ENCODE data around the gene TRIM26. TPM values are rescaled to one million over a fixed set of nuclear protein-coding genes. Genes with fewer than 3 reads are reported as not detected.
A peak's percentile ranks its signal among the peaks of the same experiment; 100 is the strongest.
"Not testable (repeated sequence)": the region's sequence is repeated elsewhere in the genome, so short reads cannot be mapped to it uniquely, and the experiment has no call there.

TRIM26 gene
- polyA plus RNA-seq, 4 donors = 47.7 to 57.6 (median 52.8) TPM

- no peaks in the 10 kb centered on the region for H3K9me3 ChIP-seq (ENCODE audit: control insufficient read depth in 2 of 2, insufficient read depth in 1 of 2, low read depth in 1 of 2, low read length in 1 of 2)
- H3K27me3 ChIP-seq (ENCODE audit: control insufficient read depth in 3 of 3, insufficient read depth in 3 of 3, low read length in 3 of 3) = peaks cover 0 to 8% (median 0%) of the 10 kb centered on the region in 3 donors
- peaks cover 1 to 22% (median 4%) of the 10 kb centered on the region in 3 donors for H3K4me1 ChIP-seq (ENCODE audit: control insufficient read depth in 3 of 3, insufficient read depth in 2 of 3, low read depth in 1 of 3, low read length in 2 of 3)
- no peak overlapping the region for H3K4me3 ChIP-seq (ENCODE audit: low read depth in 1 of 3, low read length in 3 of 3)
- H3K36me3 ChIP-seq (ENCODE audit: control insufficient read depth in 3 of 3, insufficient read depth in 2 of 3, low read depth in 1 of 3, low read length in 3 of 3) = peaks cover 0 to 9% (median under 1%) of the 10 kb centered on the region in 3 donors
- FAIRE-seq = no peak
- WGBS, 3 donors = 65 to 76% (median 68%) methylated on average over 3 of the region's 3 CpGs
- no peak overlapping the region for H3K27ac ChIP-seq (ENCODE audit: low read depth in 1 of 3, low read length in 2 of 3)
- DNase-seq = no peak
Observed at GRCh38 chr6:30142665-30143064, 70.5 kb downstream of the TRIM26 start.

- H3K27ac ChIP-seq (ENCODE audit: low read depth in 1 of 3, low read length in 2 of 3); H3K27me3 ChIP-seq (ENCODE audit: control insufficient read depth in 3 of 3, insufficient read depth in 3 of 3, low read length in 3 of 3); H3K4me3 ChIP-seq (ENCODE audit: low read depth in 1 of 3, low read length in 3 of 3); H3K9me3 ChIP-seq (ENCODE audit: control insufficient read depth in 2 of 2, insufficient read depth in 1 of 2, low read depth in 1 of 2, low read length in 1 of 2); H3K36me3 ChIP-seq (ENCODE audit: control insufficient read depth in 3 of 3, insufficient read depth in 2 of 3, low read depth in 1 of 3, low read length in 3 of 3); FAIRE-seq; DNase-seq: not testable (repeated sequence)
- 84 to 91% (median 90%) methylated on average over 8 of the region's 8 CpGs for WGBS, 3 donors
- H3K4me1 ChIP-seq (ENCODE audit: control insufficient read depth in 3 of 3, insufficient read depth in 2 of 3, low read depth in 1 of 3, low read length in 2 of 3) = peaks cover 1 to 37% (median 5%) of the 10 kb centered on the region in 3 donors
Observed at GRCh38 chr6:30140240-30140639, 73.0 kb downstream of the TRIM26 start.

GRCh38 chr6:30136570-30137286 lies 76.5 kb downstream of the TRIM26 start:
- H3K9me3 ChIP-seq (ENCODE audit: control insufficient read depth in 2 of 2, insufficient read depth in 1 of 2, low read depth in 1 of 2, low read length in 1 of 2) = peaks cover 0 to 2% of the 10 kb centered on the region in 2 donors
- peak overlapping the region in 2 of 3 donors; percentile 17 to 44 for H3K4me3 ChIP-seq (ENCODE audit: low read depth in 1 of 3, low read length in 3 of 3)
- H3K36me3 ChIP-seq (ENCODE audit: control insufficient read depth in 3 of 3, insufficient read depth in 2 of 3, low read depth in 1 of 3, low read length in 3 of 3) = no peaks in the 10 kb centered on the region
- WGBS, 3 donors = 71 to 78% (median 72%) methylated on average over 11 of the region's 11 CpGs
- peak overlapping the region in 2 of 3 donors; percentile 75 to 77 for H3K27ac ChIP-seq (ENCODE audit: low read depth in 1 of 3, low read length in 2 of 3)
- DNase-seq (no peak), FAIRE-seq (no peak)
- peaks cover 0 to 39% (median 3%) of the 10 kb centered on the region in 3 donors for H3K4me1 ChIP-seq (ENCODE audit: control insufficient read depth in 3 of 3, insufficient read depth in 2 of 3, low read depth in 1 of 3, low read length in 2 of 3)
- H3K27me3 ChIP-seq (ENCODE audit: control insufficient read depth in 3 of 3, insufficient read depth in 3 of 3, low read length in 3 of 3) = peaks cover 0 to 7% (median 0%) of the 10 kb centered on the region in 3 donors

- Histone ChIP-seq H3K36me3 (ENCODE audit: control insufficient read depth in 3 of 3, insufficient read depth in 2 of 3, low read depth in 1 of 3, low read length in 3 of 3) (no peaks in the 10 kb centered on the region), H3K4me1 (ENCODE audit: control insufficient read depth in 3 of 3, insufficient read depth in 2 of 3, low read depth in 1 of 3, low read length in 2 of 3) (peaks cover 0 to 47% (median 3%) of the 10 kb centered on the region in 3 donors), H3K9me3 (ENCODE audit: control insufficient read depth in 2 of 2, insufficient read depth in 1 of 2, low read depth in 1 of 2, low read length in 1 of 2) (peaks cover 0 to 2% of the 10 kb centered on the region in 2 donors), H3K27me3 (ENCODE audit: control insufficient read depth in 3 of 3, insufficient read depth in 3 of 3, low read length in 3 of 3) (peaks cover 0 to 3% (median 0%) of the 10 kb centered on the region in 3 donors), H3K4me3 (ENCODE audit: low read depth in 1 of 3, low read length in 3 of 3) (peak within 1 kb of the TSS in 2 of 3 donors; percentile 17 to 44), H3K27ac (ENCODE audit: low read depth in 1 of 3, low read length in 2 of 3) (peak within 1 kb of the TSS; percentile 75 to 77 (median 75))
- FAIRE-seq (no peak), DNase-seq (peak; percentile 91 to 95)
- WGBS, 3 donors = 20 to 56% (median 25%) methylated on average over 4 of the region's 4 CpGs
Observed at GRCh38 chr6:30135757-30136156, 77.4 kb downstream of the TRIM26 start, which contains the start of gene TRIM40. Gene TRIM40, plus strand, starts transcription at chr6:30136140. Its CDS starts 897 bp downstream, at chr6:30137037.

- H3K4me3 ChIP-seq (ENCODE audit: low read depth in 1 of 3, low read length in 3 of 3) = no peak overlapping the region
- 67 to 83% (median 77%) methylated on average over 2 of the region's 2 CpGs for WGBS, 3 donors
- H3K27me3 ChIP-seq (ENCODE audit: control insufficient read depth in 3 of 3, insufficient read depth in 3 of 3, low read length in 3 of 3) = peaks cover 0 to 3% (median 0%) of the 10 kb centered on the region in 3 donors
- DNase-seq (no peak), FAIRE-seq (no peak)
- H3K4me1 ChIP-seq (ENCODE audit: control insufficient read depth in 3 of 3, insufficient read depth in 2 of 3, low read depth in 1 of 3, low read length in 2 of 3) = peaks cover 0 to 53% (median 6%) of the 10 kb centered on the region in 3 donors
- peaks cover 0 to 2% of the 10 kb centered on the region in 2 donors for H3K9me3 ChIP-seq (ENCODE audit: control insufficient read depth in 2 of 2, insufficient read depth in 1 of 2, low read depth in 1 of 2, low read length in 1 of 2)
- H3K27ac ChIP-seq (ENCODE audit: low read depth in 1 of 3, low read length in 2 of 3) = peak overlapping the region in 1 of 3 donors; percentile 77
- H3K36me3 ChIP-seq (ENCODE audit: control insufficient read depth in 3 of 3, insufficient read depth in 2 of 3, low read depth in 1 of 3, low read length in 3 of 3) = no peaks in the 10 kb centered on the region
Observed at GRCh38 chr6:30135147-30135546, 78.1 kb downstream of the TRIM26 start.

Other genes with a start within 250 kb of the TRIM26 start
- 10 to 100 TPM; 42.7 to 78.4 (median 52.7) TPM for gene POLR1H, start 152.1 kb downstream of the TRIM26 start, polyA plus RNA-seq
- 100 to 1,000 TPM in 2 of 4 donors, 10 to 100 TPM in 2; 65.9 to 111 (median 90.1) TPM for gene PPP1R11, start 146.2 kb downstream of the TRIM26 start, polyA plus RNA-seq
- under 1 TPM; 0.18 to 0.78 (median 0.25) TPM for gene RNF39, start 137.6 kb downstream of the TRIM26 start, polyA plus RNA-seq
- 10 to 100 TPM in 3 of 4 donors, 1 to 10 TPM in 1; 5.2 to 41.6 (median 32.7) TPM for gene TRIM31, start 100.3 kb downstream of the TRIM26 start, polyA plus RNA-seq
- gene TRIM40, start 77.3 kb downstream of the TRIM26 start, polyA plus RNA-seq = 10 to 100 TPM in 2 of 4 donors, 1 to 10 TPM in 2; 1.6 to 19.5 (median 9.1) TPM
- 1 to 10 TPM; 1.4 to 6.4 (median 5.4) TPM for gene TRIM10, start 52.2 kb downstream of the TRIM26 start, polyA plus RNA-seq
- gene TRIM15, start 49.9 kb downstream of the TRIM26 start, polyA plus RNA-seq = 100 to 1,000 TPM in 1 of 4 donors, 10 to 100 TPM in 3; 26.1 to 122 (median 63.3) TPM
- gene TRIM39, start 113.5 kb upstream of the TRIM26 start, polyA plus RNA-seq = 10 to 100 TPM in 1 of 4 donors, 1 to 10 TPM in 3; 8.9 to 12.0 (median 9.4) TPM
- 100 to 1,000 TPM in 1 of 4 donors, 10 to 100 TPM in 3; 71.1 to 100 (median 85.2) TPM for gene RPP21, start 131.8 kb upstream of the TRIM26 start, polyA plus RNA-seq

Measured in small intestine (tissue), 7 donors.